Activated CD8-positive, alpha-beta T cell treated with anti-CD3 and anti-CD28 coated beads for 36 hours (primary cell): Measurements from ENCODE around the gene KCNG1. TPM values are rescaled to one million over a fixed set of nuclear protein-coding genes. Genes with fewer than 3 reads are reported as not detected.

Source experiments
- ATAC-seq: fragments of 200-7000 bp; cut with Tn5 transposase; one replicate; pipeline ENCODE4 v1.10.0; 2021; ENCODE audit warnings: mild to moderate bottlenecking, moderate library complexity
- CTCF ChIA-PET: fragments of 350-600 bp; sonication (Branson Sonifier 250); formaldehyde crosslinking; loops from one replicate; lab custom pipeline; 2021; ENCODE audit warnings: antibody characterized with exemption; lab: Charles Lee
- POLR2A ChIA-PET: fragments of 350-600 bp; sonication (Branson Sonifier 250); formaldehyde crosslinking; loops from one replicate; lab custom pipeline; 2021; ENCODE audit warnings: antibody characterized with exemption; lab: Charles Lee
- DNase-seq: peaks from one replicate; pipeline ENCODE4 v3.0.0-alpha.2; 2020
- H3K27ac Mint-ChIP-seq: one replicate; pipeline ENCODE4 v1.8.0; 2021; ENCODE audit warnings: mild to moderate bottlenecking, mixed read lengths
- H3K27me3 Mint-ChIP-seq: one replicate; pipeline ENCODE4 v1.8.0; 2021; ENCODE audit warnings: mixed read lengths
- H3K36me3 Mint-ChIP-seq: one replicate; pipeline ENCODE4 v1.8.0; 2021; ENCODE audit warnings: low read depth, mixed read lengths
- H3K4me1 Mint-ChIP-seq: one replicate; pipeline ENCODE4 v1.8.0; 2021; ENCODE audit warnings: low read depth, mixed read lengths
- H3K4me3 Mint-ChIP-seq: one replicate; pipeline ENCODE4 v1.8.0; 2021; ENCODE audit warnings: mild to moderate bottlenecking, moderate library complexity, mixed read lengths
- H3K9me3 Mint-ChIP-seq: one replicate; pipeline ENCODE4 v1.8.0; 2021; ENCODE audit warnings: mixed read lengths
- intact Hi-C: fragments of 100-400 bp; cut with micrococcal nuclease; formaldehyde crosslinking; loops from one replicate; pipeline ENCODE4 v1.10.0; 2022
- total RNA-seq, 2 experiments: library from RNA; stranded (reverse); gene quantifications; one replicate each; pipeline ENCODE4 v1.2.3, GENCODE V29; 2021
- TF ChIP-seq, protein P1 (sequence below): fragments of 200-600 bp; IDR thresholded peaks from one replicate; pipeline ENCODE4 v1.8.0; 2022; ENCODE audit warnings: antibody characterized with exemption, mild to moderate bottlenecking

KCNG1 gene
- total RNA-seq, 2 experiments from 2014 or later: 1.8 TPM

DNA sequence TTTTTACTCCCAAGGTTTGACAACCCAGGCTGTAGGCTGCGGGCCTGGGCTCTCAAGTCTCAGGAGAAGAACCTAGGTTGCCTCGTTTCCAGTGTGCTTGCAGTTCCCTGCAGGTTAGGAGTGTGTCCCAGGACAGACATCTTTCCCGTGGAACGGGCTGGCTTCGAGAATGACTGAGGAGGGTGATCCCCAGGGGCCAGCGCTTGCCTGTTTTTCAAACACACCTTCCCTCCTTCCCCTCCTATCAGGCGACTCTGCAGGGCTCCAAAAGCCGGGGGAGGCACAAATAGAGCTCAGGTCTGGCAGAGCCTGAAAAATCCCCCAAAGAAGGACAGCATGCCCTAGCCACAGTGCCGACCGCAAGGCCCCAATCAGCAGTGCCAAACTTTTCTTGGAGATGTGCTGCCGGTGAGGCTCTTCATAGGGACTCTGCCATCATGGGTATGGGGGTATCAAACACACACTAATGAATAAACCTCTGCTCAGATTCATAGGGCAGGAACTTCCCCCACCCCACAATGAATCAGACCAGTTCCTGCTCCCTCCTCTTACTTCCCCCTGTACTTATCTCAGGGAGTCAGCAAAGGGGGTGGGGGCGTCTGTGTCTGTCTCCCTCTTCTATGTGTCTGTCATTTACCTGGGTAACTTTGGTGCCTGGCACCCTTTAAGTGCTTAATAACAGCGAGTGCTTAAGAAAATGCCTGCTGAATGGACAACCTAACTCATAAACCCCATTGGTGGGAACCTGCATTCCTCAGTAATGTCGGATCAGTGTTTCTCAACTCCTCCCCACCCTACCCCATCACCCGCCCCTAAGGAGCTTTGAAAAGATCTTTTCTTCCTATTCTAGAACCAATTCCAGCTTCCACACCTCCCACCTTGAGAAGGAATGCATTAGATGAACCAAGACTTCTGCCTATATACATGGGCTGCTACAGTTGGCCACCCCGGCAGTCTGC, 1.6 kb downstream of the KCNG1 start:
- Mint-ChIP-seq H3K9me3 (no peaks in the 10 kb centered on the region), H3K36me3 (no peaks in the 10 kb centered on the region), H3K27ac (no peak overlapping the region), H3K4me3 (peak overlapping the region; percentile 58), H3K4me1 (peaks cover 11% of the 10 kb centered on the region), H3K27me3 (peaks cover 57% of the 10 kb centered on the region)
- DNase-seq (no peak), ATAC-seq (no peak)
- intact Hi-C loops: no loop called here
- TF ChIP-seq, protein P1, sequence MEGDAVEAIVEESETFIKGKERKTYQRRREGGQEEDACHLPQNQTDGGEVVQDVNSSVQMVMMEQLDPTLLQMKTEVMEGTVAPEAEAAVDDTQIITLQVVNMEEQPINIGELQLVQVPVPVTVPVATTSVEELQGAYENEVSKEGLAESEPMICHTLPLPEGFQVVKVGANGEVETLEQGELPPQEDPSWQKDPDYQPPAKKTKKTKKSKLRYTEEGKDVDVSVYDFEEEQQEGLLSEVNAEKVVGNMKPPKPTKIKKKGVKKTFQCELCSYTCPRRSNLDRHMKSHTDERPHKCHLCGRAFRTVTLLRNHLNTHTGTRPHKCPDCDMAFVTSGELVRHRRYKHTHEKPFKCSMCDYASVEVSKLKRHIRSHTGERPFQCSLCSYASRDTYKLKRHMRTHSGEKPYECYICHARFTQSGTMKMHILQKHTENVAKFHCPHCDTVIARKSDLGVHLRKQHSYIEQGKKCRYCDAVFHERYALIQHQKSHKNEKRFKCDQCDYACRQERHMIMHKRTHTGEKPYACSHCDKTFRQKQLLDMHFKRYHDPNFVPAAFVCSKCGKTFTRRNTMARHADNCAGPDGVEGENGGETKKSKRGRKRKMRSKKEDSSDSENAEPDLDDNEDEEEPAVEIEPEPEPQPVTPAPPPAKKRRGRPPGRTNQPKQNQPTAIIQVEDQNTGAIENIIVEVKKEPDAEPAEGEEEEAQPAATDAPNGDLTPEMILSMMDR: no peak
- CTCF ChIA-PET: no interaction called here
- POLR2A ChIA-PET: no interaction called here

DNA sequence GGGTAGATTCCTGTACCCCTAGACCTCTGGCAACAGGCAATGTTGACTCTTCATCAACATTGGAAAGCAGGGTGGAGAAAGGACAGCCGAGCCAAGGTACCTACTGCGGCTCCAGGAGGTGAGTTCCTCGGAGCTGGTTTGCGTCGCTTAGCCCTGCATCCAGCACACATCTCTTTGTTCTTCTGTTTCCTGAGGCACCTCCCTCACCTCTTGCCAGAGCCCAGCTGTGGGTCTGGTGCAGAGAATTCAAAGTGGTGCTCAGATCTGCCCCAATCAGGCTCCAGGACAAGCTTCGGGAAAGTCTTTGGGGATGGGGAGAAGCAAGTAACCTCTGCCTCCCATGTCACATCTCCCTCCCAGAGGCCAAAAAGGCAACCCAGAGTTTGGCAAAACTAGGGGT, 2.2 kb downstream of the KCNG1 start:
- H3K4me3 Mint-ChIP-seq: no peak overlapping the region
- H3K36me3 Mint-ChIP-seq: no peaks in the 10 kb centered on the region
- TF ChIP-seq, protein P1: no peak
- peaks cover 11% of the 10 kb centered on the region for H3K4me1 Mint-ChIP-seq
- ChIA-PET CTCF (no interaction called here), POLR2A (no interaction called here)
- intact Hi-C loops: no loop called here
- ATAC-seq (no peak), DNase-seq (no peak)
- peaks cover 55% of the 10 kb centered on the region for H3K27me3 Mint-ChIP-seq
- H3K27ac Mint-ChIP-seq: no peak overlapping the region
- H3K9me3 Mint-ChIP-seq: no peaks in the 10 kb centered on the region

DNA sequence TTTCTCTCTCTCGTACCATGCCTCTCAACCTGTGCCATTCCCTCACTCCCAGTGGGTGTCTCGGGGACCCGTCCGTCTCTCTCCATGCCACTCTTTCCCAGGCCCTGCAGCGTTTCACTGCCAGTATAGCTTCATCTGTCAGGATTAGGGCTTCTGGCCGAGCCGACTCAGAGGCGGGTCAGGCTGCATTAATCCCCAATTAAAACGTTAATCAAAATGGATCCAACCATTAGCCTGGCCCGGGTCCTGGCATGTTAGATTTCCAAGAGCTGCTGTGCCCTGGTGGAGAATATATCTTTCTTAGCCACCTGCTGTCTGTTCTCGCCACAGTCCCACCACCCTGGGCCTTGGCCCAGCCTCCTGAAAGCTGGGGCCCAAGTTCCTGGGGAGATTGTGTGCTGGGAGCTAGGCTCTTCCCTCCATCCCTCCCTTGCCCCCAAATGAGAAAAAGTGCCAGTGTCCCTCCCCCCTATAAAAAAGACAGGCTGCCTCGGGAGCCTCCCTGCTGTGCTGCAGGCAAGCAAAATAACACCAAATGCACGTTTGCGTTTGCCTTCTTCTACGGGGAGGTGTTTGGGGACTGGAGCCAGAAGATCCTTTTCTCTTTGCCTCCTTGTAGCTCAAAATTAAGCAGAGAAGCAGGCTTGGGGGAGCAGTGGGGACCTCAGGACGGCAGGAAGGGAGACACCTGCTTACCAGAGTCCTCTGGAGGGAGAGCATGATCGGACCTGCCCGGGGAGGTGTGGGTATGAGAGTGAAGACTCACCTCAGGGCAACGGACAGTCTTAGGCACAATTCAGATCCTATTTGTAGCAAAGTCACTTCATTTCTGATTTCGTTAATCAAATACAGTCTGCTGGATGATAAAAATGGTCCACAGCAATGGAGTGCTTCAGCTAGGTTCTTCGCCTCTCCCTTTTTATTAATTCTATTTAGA, 3.0 kb downstream of the KCNG1 start:
- Mint-ChIP-seq H3K27ac (no peak overlapping the region), H3K4me3 (no peak overlapping the region), H3K27me3 (peaks cover 56% of the 10 kb centered on the region), H3K36me3 (no peaks in the 10 kb centered on the region), H3K4me1 (peaks cover 11% of the 10 kb centered on the region), H3K9me3 (no peaks in the 10 kb centered on the region)
- intact Hi-C loops: no loop called here
- ATAC-seq: no peak
- CTCF ChIA-PET: no interaction called here
- POLR2A ChIA-PET: no interaction called here
- no peak for DNase-seq
- TF ChIP-seq, protein P1: no peak

DNA sequence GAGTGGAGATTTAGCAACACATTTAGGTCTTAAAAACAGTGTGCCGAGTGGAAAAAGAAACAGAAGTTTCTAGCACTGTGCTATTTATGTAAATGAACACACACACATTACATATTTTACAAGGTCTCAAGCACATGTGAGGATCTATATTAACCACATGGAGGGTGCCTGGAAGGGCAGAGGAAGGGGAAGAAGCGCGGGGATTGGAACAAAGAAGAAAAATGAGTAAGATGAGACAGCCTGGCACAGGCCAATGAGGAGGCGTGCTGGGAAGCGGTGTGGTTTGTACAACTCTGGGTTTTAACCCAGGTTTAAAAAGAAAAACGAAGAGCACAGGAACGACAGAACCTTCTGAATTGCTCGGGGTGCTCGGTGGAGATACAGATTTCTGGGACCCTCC, 5.7 kb downstream of the KCNG1 start:
- ChIA-PET CTCF (no interaction called here), POLR2A (no interaction called here)
- ATAC-seq: no peak
- Mint-ChIP-seq H3K9me3 (no peaks in the 10 kb centered on the region), H3K27me3 (peaks cover 52% of the 10 kb centered on the region), H3K4me3 (no peak overlapping the region), H3K36me3 (no peaks in the 10 kb centered on the region), H3K27ac (no peak overlapping the region), H3K4me1 (peaks cover 4% of the 10 kb centered on the region)
- intact Hi-C loops: no loop called here
- TF ChIP-seq, protein P1: no peak
- DNase-seq: no peak
